ENCODE data around the gene ADAM12.

The ADAM12 gene

GRCh38 chr10:126099366-126099765 lies 288.9 kb downstream of the ADAM12 start:
- Histone ChIP-seq H3K36me3 (ENCODE audit: insufficient read depth, low read length) (peaks cover 3% of the 10 kb centered on the region; the same call in 1 of the 2 replicates), H3K4me3 (ENCODE audit: low read depth, low read length) (no peak overlapping the region), H3K4me1 (ENCODE audit: control insufficient read depth, insufficient read depth, low read length, unreplicated experiment) (no peaks in the 10 kb centered on the region), H3K27me3 (ENCODE audit: insufficient read depth, low read length) (no peaks in the 10 kb centered on the region), H3K27ac (ENCODE audit: low read depth, low read length) (no peak overlapping the region), H2AFZ (ENCODE audit: low read length, unreplicated experiment) (no peak overlapping the region), H3K79me2 (ENCODE audit: control insufficient read depth, insufficient read depth, low read length, unreplicated experiment) (no peaks in the 10 kb centered on the region)

GRCh38 chr10:126098226-126098581 lies 290.1 kb downstream of the ADAM12 start:
- H3K27ac ChIP-seq (ENCODE audit: low read depth, low read length) = no peak overlapping the region
- H3K36me3 ChIP-seq (ENCODE audit: insufficient read depth, low read length) = peaks cover 9% of the 10 kb centered on the region; the same call in 1 of the 2 replicates
- H3K79me2 ChIP-seq (ENCODE audit: control insufficient read depth, insufficient read depth, low read length, unreplicated experiment) = no peaks in the 10 kb centered on the region
- no peak overlapping the region for H3K4me3 ChIP-seq (ENCODE audit: low read depth, low read length)
- H2AFZ ChIP-seq (ENCODE audit: low read length, unreplicated experiment) = no peak overlapping the region
- H3K4me1 ChIP-seq (ENCODE audit: control insufficient read depth, insufficient read depth, low read length, unreplicated experiment) = peaks cover 3% of the 10 kb centered on the region
- H3K27me3 ChIP-seq (ENCODE audit: insufficient read depth, low read length) = no peaks in the 10 kb centered on the region

GRCh38 chr10:126097558-126098225 lies 290.6 kb downstream of the ADAM12 start:
- peaks cover 8% of the 10 kb centered on the region for H3K4me1 ChIP-seq (ENCODE audit: control insufficient read depth, insufficient read depth, low read length, unreplicated experiment)
- no peak overlapping the region for H3K27ac ChIP-seq (ENCODE audit: low read depth, low read length)
- H3K36me3 ChIP-seq (ENCODE audit: insufficient read depth, low read length) = peaks cover 9% of the 10 kb centered on the region; the same call in 1 of the 2 replicates
- H2AFZ ChIP-seq (ENCODE audit: low read length, unreplicated experiment) = no peak overlapping the region
- no peaks in the 10 kb centered on the region for H3K27me3 ChIP-seq (ENCODE audit: insufficient read depth, low read length)
- H3K79me2 ChIP-seq (ENCODE audit: control insufficient read depth, insufficient read depth, low read length, unreplicated experiment) = no peaks in the 10 kb centered on the region
- no peak overlapping the region for H3K4me3 ChIP-seq (ENCODE audit: low read depth, low read length)

- Histone ChIP-seq H3K4me3 (ENCODE audit: low read depth, low read length) (no peak overlapping the region), H2AFZ (ENCODE audit: low read length, unreplicated experiment) (no peak overlapping the region), H3K79me2 (ENCODE audit: control insufficient read depth, insufficient read depth, low read length, unreplicated experiment) (no peaks in the 10 kb centered on the region), H3K27ac (ENCODE audit: low read depth, low read length) (no peak overlapping the region), H3K36me3 (ENCODE audit: insufficient read depth, low read length) (peaks cover 18% of the 10 kb centered on the region), H3K4me1 (ENCODE audit: control insufficient read depth, insufficient read depth, low read length, unreplicated experiment) (peaks cover 32% of the 10 kb centered on the region), H3K27me3 (ENCODE audit: insufficient read depth, low read length) (no peaks in the 10 kb centered on the region)
Measured at GRCh38 chr10:126094537-126094936, 293.7 kb downstream of the ADAM12 start.

GRCh38 chr10:126092366-126093215 lies 295.7 kb downstream of the ADAM12 start:
- Histone ChIP-seq H3K79me2 (ENCODE audit: control insufficient read depth, insufficient read depth, low read length, unreplicated experiment) (no peaks in the 10 kb centered on the region), H3K27me3 (ENCODE audit: insufficient read depth, low read length) (no peaks in the 10 kb centered on the region), H3K27ac (ENCODE audit: low read depth, low read length) (peak overlapping the region; percentile 89), H3K4me1 (ENCODE audit: control insufficient read depth, insufficient read depth, low read length, unreplicated experiment) (peaks cover 39% of the 10 kb centered on the region), H2AFZ (ENCODE audit: low read length, unreplicated experiment) (no peak overlapping the region), H3K4me3 (ENCODE audit: low read depth, low read length) (peak overlapping the region; percentile 44; the same call in 1 of the 2 replicates), H3K36me3 (ENCODE audit: insufficient read depth, low read length) (peaks cover 18% of the 10 kb centered on the region)

- Histone ChIP-seq H3K4me1 (ENCODE audit: control insufficient read depth, insufficient read depth, low read length, unreplicated experiment) (peaks cover 40% of the 10 kb centered on the region), H3K36me3 (ENCODE audit: insufficient read depth, low read length) (peaks cover 18% of the 10 kb centered on the region)
Measured at GRCh38 chr10:126090911-126091728, 297.2 kb downstream of the ADAM12 start.

GRCh38 chr10:126090443-126090842 lies 297.8 kb downstream of the ADAM12 start:
- H3K4me1 ChIP-seq (ENCODE audit: control insufficient read depth, insufficient read depth, low read length, unreplicated experiment) = peaks cover 40% of the 10 kb centered on the region
- H2AFZ ChIP-seq (ENCODE audit: low read length, unreplicated experiment) = no peak overlapping the region
- H3K79me2 ChIP-seq (ENCODE audit: control insufficient read depth, insufficient read depth, low read length, unreplicated experiment) = no peaks in the 10 kb centered on the region
- H3K36me3 ChIP-seq (ENCODE audit: insufficient read depth, low read length) = peaks cover 18% of the 10 kb centered on the region
- no peaks in the 10 kb centered on the region for H3K27me3 ChIP-seq (ENCODE audit: insufficient read depth, low read length)
- H3K4me3 ChIP-seq (ENCODE audit: low read depth, low read length) = no peak overlapping the region
- H3K27ac ChIP-seq (ENCODE audit: low read depth, low read length) = peak overlapping the region; percentile 89

More at GRCh38 chr10:126090911-126091728, 297.2 kb downstream of the ADAM12 start:
- Histone ChIP-seq H3K4me3 (ENCODE audit: low read depth, low read length) (peak overlapping the region; percentile 44), H3K27ac (ENCODE audit: low read depth, low read length) (peak overlapping the region; percentile 89), H3K27me3 (ENCODE audit: insufficient read depth, low read length) (no peaks in the 10 kb centered on the region), H3K79me2 (ENCODE audit: control insufficient read depth, insufficient read depth, low read length, unreplicated experiment) (no peaks in the 10 kb centered on the region), H2AFZ (ENCODE audit: low read length, unreplicated experiment) (peak overlapping the region; percentile 52)

- Histone ChIP-seq H3K27ac (ENCODE audit: low read depth, low read length) (no peak overlapping the region), H3K79me2 (ENCODE audit: control insufficient read depth, insufficient read depth, low read length, unreplicated experiment) (no peaks in the 10 kb centered on the region), H3K36me3 (ENCODE audit: insufficient read depth, low read length) (peaks cover 9% of the 10 kb centered on the region), H3K4me3 (ENCODE audit: low read depth, low read length) (no peak overlapping the region), H3K4me1 (ENCODE audit: control insufficient read depth, insufficient read depth, low read length, unreplicated experiment) (peaks cover 35% of the 10 kb centered on the region), H2AFZ (ENCODE audit: low read length, unreplicated experiment) (no peak overlapping the region), H3K27me3 (ENCODE audit: insufficient read depth, low read length) (no peaks in the 10 kb centered on the region)
Measured at GRCh38 chr10:126087796-126088505, 300.3 kb downstream of the ADAM12 start.

GRCh38 chr10:126087153-126087680 lies 301.1 kb downstream of the ADAM12 start:
- Histone ChIP-seq H3K27me3 (ENCODE audit: insufficient read depth, low read length) (no peaks in the 10 kb centered on the region), H3K27ac (ENCODE audit: low read depth, low read length) (no peak overlapping the region), H3K4me3 (ENCODE audit: low read depth, low read length) (no peak overlapping the region), H2AFZ (ENCODE audit: low read length, unreplicated experiment) (no peak overlapping the region), H3K4me1 (ENCODE audit: control insufficient read depth, insufficient read depth, low read length, unreplicated experiment) (peaks cover 27% of the 10 kb centered on the region), H3K79me2 (ENCODE audit: control insufficient read depth, insufficient read depth, low read length, unreplicated experiment) (no peaks in the 10 kb centered on the region), H3K36me3 (ENCODE audit: insufficient read depth, low read length) (peaks cover 7% of the 10 kb centered on the region)

GRCh38 chr10:126085806-126086205 lies 302.5 kb downstream of the ADAM12 start:
- Histone ChIP-seq H3K4me3 (ENCODE audit: low read depth, low read length) (no peak overlapping the region), H3K36me3 (ENCODE audit: insufficient read depth, low read length) (no peaks in the 10 kb centered on the region), H2AFZ (ENCODE audit: low read length, unreplicated experiment) (no peak overlapping the region), H3K79me2 (ENCODE audit: control insufficient read depth, insufficient read depth, low read length, unreplicated experiment) (no peaks in the 10 kb centered on the region), H3K27ac (ENCODE audit: low read depth, low read length) (no peak overlapping the region), H3K27me3 (ENCODE audit: insufficient read depth, low read length) (no peaks in the 10 kb centered on the region), H3K4me1 (ENCODE audit: control insufficient read depth, insufficient read depth, low read length, unreplicated experiment) (peaks cover 22% of the 10 kb centered on the region)
